Activated CD8-positive, alpha-beta T cell treated with anti-CD3 and anti-CD28 coated beads, Interleukin-2, amount 10 ng/mL, durations not matched to agents 7 days and 5 days (primary cell): Measurements from ENCODE around the gene CCDC85C. TPM values are rescaled to one million over a fixed set of nuclear protein-coding genes. Genes with fewer than 3 reads are reported as not detected.

Experiments
- ATAC-seq: fragments of 150-1000 bp; cut with Tn5 transposase; one replicate; pipeline ENCODE4 v1.10.0; 2021; ENCODE audit warnings: moderate library complexity
- CTCF ChIA-PET: fragments of 350-600 bp; sonication (Branson Sonifier 250); formaldehyde crosslinking; loops from one replicate; lab custom pipeline; 2021; ENCODE audit warnings: antibody characterized with exemption; lab: Charles Lee
- POLR2A ChIA-PET: fragments of 350-600 bp; sonication (Branson Sonifier 250); formaldehyde crosslinking; loops from one replicate; lab custom pipeline; 2021; ENCODE audit warnings: antibody characterized with exemption; lab: Charles Lee
- DNase-seq: peaks from one replicate; pipeline ENCODE4 v3.0.0-alpha.2; 2020
- H3K27ac Mint-ChIP-seq: one replicate; pipeline ENCODE4 v1.8.0; 2021; ENCODE audit warnings: mild to moderate bottlenecking, mixed read lengths
- H3K27me3 Mint-ChIP-seq: one replicate; pipeline ENCODE4 v1.8.0; 2021; ENCODE audit warnings: low read depth, mixed read lengths
- H3K36me3 Mint-ChIP-seq: one replicate; pipeline ENCODE4 v1.8.0; 2021; ENCODE audit warnings: low read depth, mixed read lengths
- H3K4me1 Mint-ChIP-seq: one replicate; pipeline ENCODE4 v1.8.0; 2021; ENCODE audit warnings: low read depth, mixed read lengths
- H3K4me3 Mint-ChIP-seq: one replicate; pipeline ENCODE4 v1.8.0; 2021; ENCODE audit warnings: mild to moderate bottlenecking, mixed read lengths
- H3K9me3 Mint-ChIP-seq: one replicate; pipeline ENCODE4 v1.8.0; 2022; ENCODE audit warnings: mixed read lengths; ENCODE audit not compliant: insufficient read depth
- total RNA-seq, 2 experiments: library from RNA; stranded (reverse); gene quantifications; one replicate each; pipeline ENCODE4 v1.2.3, GENCODE V29; 2021

Gene CCDC85C
- total RNA-seq, 2 experiments from 2014 or later = 7.5 to 8.9 TPM

DNA sequence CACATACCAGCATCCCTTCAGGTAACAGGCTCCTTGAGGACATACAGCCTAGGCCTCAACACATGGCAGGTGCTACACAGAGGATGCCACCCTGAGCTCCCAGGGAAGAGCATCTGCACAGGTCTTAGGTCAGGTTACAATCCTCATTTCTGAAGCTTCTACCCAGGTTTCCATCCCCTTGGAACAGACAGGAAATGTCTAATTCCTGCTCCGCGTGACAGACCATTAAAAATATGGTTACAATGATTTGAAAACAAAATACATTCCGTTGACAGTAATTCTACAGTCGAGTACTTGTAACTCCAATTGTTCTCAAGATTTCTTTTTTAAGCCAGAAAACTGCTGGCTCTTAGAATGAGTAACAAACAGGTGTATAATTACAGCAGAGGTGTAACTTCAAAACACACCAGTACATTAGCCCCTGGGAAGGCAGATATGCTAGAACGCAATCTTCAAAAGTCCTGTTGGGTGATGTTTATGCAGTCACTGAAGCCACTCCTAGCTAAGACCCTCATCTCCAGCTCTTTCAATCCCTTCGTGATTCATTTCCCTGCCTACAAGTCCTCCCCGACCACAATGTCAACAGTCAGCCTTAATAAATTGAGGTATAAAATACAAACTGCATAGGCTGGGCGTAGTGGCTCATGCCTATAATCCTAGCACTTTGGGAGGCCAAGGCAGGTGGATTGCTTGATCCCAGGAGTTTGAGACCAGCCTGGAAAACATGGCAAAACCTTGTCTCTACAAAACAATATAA is 135.0 kb downstream of the CCDC85C start:
- peaks cover 16% of the 10 kb centered on the region for H3K4me1 Mint-ChIP-seq
- ChIA-PET CTCF (no interaction called here), POLR2A (interaction anchor here (1.4 kb wide), 1 partner anchor 12 kb away, joined by 4 read pairs; the partner anchor contains the start of genes CCNK and SETD3)
- no peaks in the 10 kb centered on the region for H3K27me3 Mint-ChIP-seq
- H3K27ac Mint-ChIP-seq = peak overlapping the region; percentile 66
- peaks cover 5% of the 10 kb centered on the region for H3K36me3 Mint-ChIP-seq
- H3K9me3 Mint-ChIP-seq = no peaks in the 10 kb centered on the region
- no peak for DNase-seq
- no peak overlapping the region for H3K4me3 Mint-ChIP-seq
- no peak for ATAC-seq

DNA sequence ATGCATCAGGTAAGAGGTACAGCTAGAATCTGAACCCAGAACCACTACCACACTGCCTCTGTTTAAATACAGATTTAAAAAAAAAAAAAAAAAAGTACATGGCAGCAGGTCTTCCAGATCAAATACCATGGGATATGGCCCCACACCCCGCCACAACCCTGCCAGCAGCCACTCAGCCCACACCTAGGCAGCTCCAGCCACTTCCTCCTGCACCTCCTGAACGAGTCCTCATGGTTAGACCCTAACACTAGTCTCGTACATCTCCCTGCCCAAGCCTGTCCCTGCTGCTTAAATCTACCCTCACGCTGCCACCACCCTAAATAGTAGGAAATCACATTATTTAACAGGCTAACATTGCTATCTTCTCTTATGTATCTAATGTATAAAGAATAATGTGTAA is 135.9 kb downstream of the CCDC85C start:
- ChIA-PET POLR2A (interaction anchor here (0.9 kb wide), 1 partner anchor 13 kb away, joined by 6 read pairs; the partner anchor contains the start of genes CCNK and SETD3), CTCF (no interaction called here)
- Mint-ChIP-seq H3K4me1 (peaks cover 16% of the 10 kb centered on the region), H3K4me3 (peak overlapping the region; percentile 2), H3K9me3 (no peaks in the 10 kb centered on the region), H3K27ac (peak overlapping the region; percentile 66), H3K27me3 (no peaks in the 10 kb centered on the region), H3K36me3 (peaks cover 13% of the 10 kb centered on the region)
- DNase-seq (no peak), ATAC-seq (peak; percentile 63)

DNA sequence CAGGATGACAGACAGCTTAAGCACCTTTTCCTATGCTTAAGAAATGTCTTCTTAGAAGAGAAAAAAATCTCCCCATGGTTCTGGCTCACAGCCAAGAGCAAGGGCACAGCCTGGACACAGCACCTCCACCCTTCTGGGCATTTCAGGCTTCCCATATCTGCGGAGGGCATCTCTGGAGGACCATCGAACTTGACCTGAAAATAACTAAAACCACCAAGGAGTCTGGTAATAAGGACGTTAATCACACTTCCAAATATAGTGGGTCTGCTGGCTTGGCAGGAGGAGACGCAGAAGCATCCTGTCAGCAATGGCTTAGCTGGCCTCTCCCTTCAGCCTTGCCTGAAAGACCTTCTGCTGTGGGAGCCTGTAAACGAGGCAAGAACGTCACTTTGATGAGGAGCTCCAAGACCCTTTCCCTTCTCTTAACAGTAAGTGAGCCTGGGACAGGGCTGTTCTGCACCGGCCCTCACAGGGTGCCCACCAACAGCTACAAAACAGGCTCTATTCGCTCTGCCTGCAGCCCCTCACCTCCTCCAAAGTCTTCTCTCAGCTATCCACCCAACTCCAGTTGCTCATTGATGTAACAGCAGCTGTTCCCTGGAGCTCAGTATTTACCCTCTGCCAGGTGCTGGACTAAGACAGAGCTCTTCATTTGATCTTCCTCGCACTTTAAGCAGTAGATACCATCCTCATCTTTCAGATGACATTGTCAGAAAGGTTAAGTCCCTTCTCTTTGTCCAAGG is 136.5 kb downstream of the CCDC85C start:
- ChIA-PET CTCF (no interaction called here), POLR2A (interaction anchor here (0.9 kb wide), 1 partner anchor 13 kb away, joined by 6 read pairs; the partner anchor contains the start of genes CCNK and SETD3)
- peak overlapping the region; percentile 55 for H3K27ac Mint-ChIP-seq
- H3K36me3 Mint-ChIP-seq = peaks cover 14% of the 10 kb centered on the region
- DNase-seq (no peak), ATAC-seq (no peak)
- H3K9me3 Mint-ChIP-seq = no peaks in the 10 kb centered on the region
- peaks cover 17% of the 10 kb centered on the region for H3K4me1 Mint-ChIP-seq
- H3K4me3 Mint-ChIP-seq = no peak overlapping the region
- H3K27me3 Mint-ChIP-seq = no peaks in the 10 kb centered on the region

DNA sequence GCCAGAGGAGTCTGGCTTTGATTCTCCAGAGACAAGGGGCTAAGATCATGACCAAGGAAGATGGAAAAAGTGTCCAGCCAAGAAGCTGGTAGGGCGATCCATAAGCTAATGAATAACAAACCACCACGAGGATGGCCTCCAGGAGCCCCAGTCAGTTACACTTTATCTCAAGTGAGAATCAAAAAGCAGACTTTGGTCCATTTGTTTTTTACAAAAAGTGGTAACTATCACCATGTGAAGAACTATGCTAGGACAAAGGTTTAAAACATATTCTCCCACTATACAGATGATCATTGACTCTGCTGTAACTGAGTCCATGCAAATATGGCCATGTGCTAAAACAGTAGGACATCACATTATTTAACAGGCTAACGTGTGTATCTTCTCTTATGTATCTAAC is 137.2 kb downstream of the CCDC85C start:
- H3K36me3 Mint-ChIP-seq = peaks cover 22% of the 10 kb centered on the region
- CTCF ChIA-PET = no interaction called here
- no peaks in the 10 kb centered on the region for H3K27me3 Mint-ChIP-seq

DNA sequence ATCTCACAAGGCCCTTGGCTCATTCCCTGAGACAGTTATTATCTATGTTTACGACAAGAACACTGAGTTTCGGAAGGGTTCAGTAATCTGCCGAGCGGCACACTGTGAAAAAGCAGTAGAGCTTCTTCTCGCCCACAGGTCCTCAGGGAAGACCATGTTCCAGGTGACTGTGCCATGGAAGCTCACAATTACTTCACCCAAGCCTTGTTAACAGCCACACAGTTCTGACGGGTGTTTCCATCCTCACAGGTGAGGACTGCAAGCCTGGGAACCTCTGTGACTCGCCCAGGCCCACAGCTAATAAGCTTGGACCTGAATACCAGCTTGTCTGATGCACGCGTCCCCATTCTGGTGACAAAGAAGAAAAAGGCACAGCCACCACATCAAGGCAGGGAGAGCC is 138.7 kb downstream of the CCDC85C start:
- H3K4me1 Mint-ChIP-seq = peaks cover 24% of the 10 kb centered on the region
- no peaks in the 10 kb centered on the region for H3K9me3 Mint-ChIP-seq
- POLR2A ChIA-PET = no interaction called here

More for the DNA sequence above, 137.2 kb downstream of the CCDC85C start:
- Mint-ChIP-seq H3K9me3 (no peaks in the 10 kb centered on the region), H3K4me1 (peaks cover 24% of the 10 kb centered on the region), H3K27ac (no peak overlapping the region), H3K4me3 (no peak overlapping the region)
- ATAC-seq = no peak
- no peak for DNase-seq
- POLR2A ChIA-PET = no interaction called here

DNA sequence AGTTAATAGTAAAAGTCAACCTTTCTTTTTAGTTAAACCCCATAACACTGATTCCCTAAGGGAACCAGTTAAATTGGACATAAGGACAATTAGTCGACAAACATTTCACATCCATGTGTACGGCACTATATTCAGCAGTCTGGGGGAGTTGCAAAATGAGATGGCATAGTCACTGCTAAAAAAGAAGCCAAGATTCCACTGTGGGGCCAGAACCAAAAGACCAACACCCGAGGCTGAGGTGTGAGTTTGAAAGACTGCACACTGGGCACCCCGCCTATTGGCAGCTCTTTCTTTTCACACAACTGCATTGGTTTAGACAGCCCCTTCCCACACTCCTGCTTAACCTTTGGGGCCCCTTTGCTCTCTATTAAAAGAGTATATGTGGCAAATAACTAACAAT is 140.0 kb downstream of the CCDC85C start:
- CTCF ChIA-PET = no interaction called here
- POLR2A ChIA-PET = no interaction called here

More for the DNA sequence above, 138.7 kb downstream of the CCDC85C start:
- Mint-ChIP-seq H3K27me3 (no peaks in the 10 kb centered on the region), H3K4me3 (no peak overlapping the region), H3K27ac (no peak overlapping the region), H3K36me3 (peaks cover 29% of the 10 kb centered on the region)
- DNase-seq = no peak
- CTCF ChIA-PET = interaction anchor here (1.1 kb wide), 1 partner anchor 146 kb away, joined by 3 read pairs; no protein-coding TSS in a partner anchor
- ATAC-seq = no peak

DNA sequence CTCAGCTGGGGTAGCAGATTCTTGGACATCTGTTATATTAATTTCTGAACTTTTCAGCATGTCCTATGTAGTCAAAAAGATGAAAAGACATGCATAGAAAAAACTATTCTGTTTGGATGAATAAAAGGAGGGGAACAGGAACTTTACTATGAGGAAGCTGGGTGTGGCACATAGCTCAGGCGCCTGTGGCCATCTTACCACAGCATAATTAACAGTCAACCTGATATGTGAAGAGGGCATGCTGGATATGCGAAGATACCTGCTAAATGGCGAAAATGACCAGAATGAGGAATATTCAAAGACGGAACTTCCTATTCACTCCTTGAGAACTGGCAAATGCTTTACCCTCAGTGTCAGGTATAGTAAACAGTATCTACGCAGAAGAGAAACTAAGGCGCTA is 141.8 kb downstream of the CCDC85C start:
- H3K4me1 Mint-ChIP-seq = peaks cover 7% of the 10 kb centered on the region
- ATAC-seq (no peak), DNase-seq (no peak)
- no peaks in the 10 kb centered on the region for H3K27me3 Mint-ChIP-seq
- peaks cover 42% of the 10 kb centered on the region for H3K36me3 Mint-ChIP-seq
- no peak overlapping the region for H3K27ac Mint-ChIP-seq
- ChIA-PET POLR2A (no interaction called here), CTCF (interaction anchor here (0.5 kb wide), 1 partner anchor 1953 kb away, joined by 3 read pairs; no protein-coding TSS in a partner anchor)
- H3K4me3 Mint-ChIP-seq = no peak overlapping the region
- H3K9me3 Mint-ChIP-seq = no peaks in the 10 kb centered on the region

More for the DNA sequence above, 140.0 kb downstream of the CCDC85C start:
- H3K27me3 Mint-ChIP-seq = no peaks in the 10 kb centered on the region
- peaks cover 24% of the 10 kb centered on the region for H3K4me1 Mint-ChIP-seq
- no peak overlapping the region for H3K4me3 Mint-ChIP-seq
- DNase-seq = no peak
- no peak overlapping the region for H3K27ac Mint-ChIP-seq
- peaks cover 35% of the 10 kb centered on the region for H3K36me3 Mint-ChIP-seq
- no peaks in the 10 kb centered on the region for H3K9me3 Mint-ChIP-seq
- ATAC-seq = no peak

DNA sequence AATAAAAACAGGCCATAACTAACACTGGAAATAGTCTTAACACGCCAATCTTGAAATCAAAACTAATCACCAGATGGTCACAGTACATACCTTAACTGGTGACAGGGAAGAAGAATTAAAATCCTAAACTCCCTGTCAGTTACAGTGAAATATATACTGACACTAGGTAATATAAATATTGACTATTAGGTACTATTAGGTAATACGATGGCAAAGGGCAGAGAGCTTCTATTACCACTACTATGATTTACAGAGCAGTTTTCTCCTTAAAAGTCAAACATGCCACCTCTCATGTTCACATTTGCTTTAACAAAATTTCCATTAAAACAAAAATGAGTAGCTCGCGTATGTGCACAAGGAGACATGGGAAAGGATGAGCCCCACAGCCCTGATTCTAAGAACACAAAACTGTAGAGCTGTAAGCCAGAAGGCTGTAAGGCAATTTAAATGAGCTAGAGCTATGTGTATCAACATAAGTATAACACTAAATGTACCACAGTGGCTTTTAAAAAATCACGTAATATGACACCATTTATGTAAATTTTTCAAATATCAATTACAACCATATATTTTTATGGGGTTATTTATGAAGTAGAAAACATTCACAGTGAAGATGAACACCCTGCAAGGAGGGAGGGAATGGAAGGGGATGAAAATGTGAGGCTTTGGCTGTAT is 142.5 kb downstream of the CCDC85C start:
- H3K36me3 Mint-ChIP-seq = peaks cover 48% of the 10 kb centered on the region
- ChIA-PET CTCF (interaction anchor here (0.5 kb wide), 1 partner anchor 19 kb away, joined by 3 read pairs; the partner anchor contains the start of genes CCNK and SETD3), POLR2A (no interaction called here)
- H3K4me3 Mint-ChIP-seq = no peak overlapping the region
- no peaks in the 10 kb centered on the region for H3K9me3 Mint-ChIP-seq
- ATAC-seq (no peak), DNase-seq (no peak)
- H3K27me3 Mint-ChIP-seq = no peaks in the 10 kb centered on the region
- H3K27ac Mint-ChIP-seq = no peak overlapping the region
- peaks cover 7% of the 10 kb centered on the region for H3K4me1 Mint-ChIP-seq

DNA sequence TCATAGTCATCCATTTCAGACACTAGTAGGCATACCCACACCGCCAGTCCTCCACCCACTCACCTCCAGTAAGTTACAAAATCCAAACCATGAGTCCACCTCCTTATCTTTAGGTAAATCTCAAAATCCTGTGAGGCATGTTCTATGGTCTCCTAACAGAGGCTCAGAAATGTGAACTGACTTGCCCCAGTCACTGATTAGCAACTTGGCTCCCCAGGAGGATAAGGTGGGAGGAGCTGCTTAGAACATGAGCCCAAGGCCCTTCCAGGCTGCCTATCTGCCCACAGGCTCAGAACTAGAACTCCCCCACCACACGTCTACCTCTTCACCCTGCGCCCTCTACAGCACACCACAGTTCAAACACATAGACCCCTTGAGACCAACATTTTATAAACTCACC is 143.2 kb downstream of the CCDC85C start:
- Mint-ChIP-seq H3K36me3 (peaks cover 50% of the 10 kb centered on the region), H3K4me3 (no peak overlapping the region), H3K9me3 (no peaks in the 10 kb centered on the region), H3K27ac (peak overlapping the region; percentile 22), H3K27me3 (no peaks in the 10 kb centered on the region), H3K4me1 (peaks cover 7% of the 10 kb centered on the region)
- ATAC-seq (no peak), DNase-seq (no peak)
- ChIA-PET CTCF (no interaction called here), POLR2A (no interaction called here)

DNA sequence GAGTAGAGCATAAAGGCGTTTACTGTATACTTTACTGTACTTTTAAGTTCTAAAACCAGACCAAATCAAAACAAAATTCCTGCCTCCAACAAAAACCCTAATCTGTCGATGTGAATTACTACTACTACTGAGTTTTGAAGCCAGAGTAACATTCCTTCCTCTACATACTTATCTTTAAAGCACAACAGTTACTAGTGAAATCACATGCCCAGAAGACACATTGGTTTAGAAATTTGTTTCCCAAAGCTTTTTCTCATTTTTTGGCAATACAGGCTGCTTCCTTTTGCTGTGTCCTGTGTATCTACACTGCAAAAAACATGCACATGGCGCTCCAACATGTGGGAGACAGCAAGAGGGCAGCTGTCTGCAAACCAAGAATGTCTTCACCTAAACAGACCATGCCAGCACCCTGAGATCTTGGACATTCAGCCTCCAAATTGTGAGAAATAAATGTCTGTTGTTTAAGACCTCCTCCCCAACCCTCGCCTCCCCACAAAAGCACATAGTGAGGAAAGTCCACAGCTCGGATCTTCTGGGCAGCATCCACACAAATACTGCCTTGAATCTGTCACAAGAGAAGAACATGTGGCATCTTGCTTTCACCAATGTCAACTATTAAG is 144.4 kb downstream of the CCDC85C start:
- POLR2A ChIA-PET = interaction anchor here (0.6 kb wide), 1 partner anchor 32 kb away, joined by 3 read pairs; no protein-coding TSS in a partner anchor
- peaks cover 7% of the 10 kb centered on the region for H3K4me1 Mint-ChIP-seq
- peaks cover 53% of the 10 kb centered on the region for H3K36me3 Mint-ChIP-seq
- ATAC-seq = no peak
- no peaks in the 10 kb centered on the region for H3K9me3 Mint-ChIP-seq
- H3K4me3 Mint-ChIP-seq = no peak overlapping the region
- no peak overlapping the region for H3K27ac Mint-ChIP-seq
- CTCF ChIA-PET = no interaction called here
- no peak for DNase-seq
- H3K27me3 Mint-ChIP-seq = no peaks in the 10 kb centered on the region

DNA sequence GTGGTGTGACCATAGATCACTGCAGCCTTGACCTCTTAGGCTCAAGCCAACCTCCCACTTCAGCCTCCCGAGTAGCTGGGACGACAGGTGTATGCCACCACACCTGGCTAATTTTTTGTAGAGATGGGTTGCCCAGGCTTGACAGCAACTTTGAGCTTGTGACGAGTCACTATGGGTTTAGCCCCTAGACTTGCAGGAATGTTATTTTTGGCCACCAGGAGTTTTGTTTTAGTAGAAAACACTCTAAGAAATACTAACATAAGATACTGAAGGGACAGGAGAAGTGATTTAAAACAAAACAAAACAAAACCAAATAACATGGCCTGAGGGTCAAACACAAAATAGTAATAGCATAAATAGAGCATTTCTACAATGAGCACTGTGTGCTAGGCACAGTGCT is 149.8 kb downstream of the CCDC85C start:
- Mint-ChIP-seq H3K27ac (no peak overlapping the region), H3K27me3 (no peaks in the 10 kb centered on the region), H3K36me3 (peaks cover 51% of the 10 kb centered on the region), H3K4me1 (no peaks in the 10 kb centered on the region), H3K9me3 (no peaks in the 10 kb centered on the region), H3K4me3 (no peak overlapping the region)
- no peak for ATAC-seq
- ChIA-PET CTCF (interaction anchor here (1.9 kb wide), 1 partner anchor 9 kb away, joined by 4 read pairs; no protein-coding TSS in a partner anchor), POLR2A (no interaction called here)
- no peak for DNase-seq
